ENCODE data around the gene SKIL.

Gene SKIL

GRCh38 chr3:170346481-170347392 is 10.8 kb upstream of the SKIL start:
- Histone ChIP-seq H3K27ac (no peak overlapping the region), H3K4me3 (no peak overlapping the region)

GRCh38 chr3:170350515-170351413 is 6.8 kb upstream of the SKIL start:
- H3K4me3 ChIP-seq, result no peak overlapping the region
- H3K27ac ChIP-seq, result no peak overlapping the region

GRCh38 chr3:170352936-170353335 is 4.6 kb upstream of the SKIL start:
- H3K4me3 ChIP-seq, result no peak overlapping the region
- H3K27ac ChIP-seq, result no peak overlapping the region

GRCh38 chr3:170353485-170353884 is 4.0 kb upstream of the SKIL start:
- no peak overlapping the region for H3K27ac ChIP-seq

GRCh38 chr3:170354760-170355159 is 2.8 kb upstream of the SKIL start:
- no peak overlapping the region for H3K27ac ChIP-seq
- no peak overlapping the region for H3K4me3 ChIP-seq

More at GRCh38 chr3:170353485-170353884, 4.0 kb upstream of the SKIL start:
- H3K4me3 ChIP-seq, result no peak overlapping the region

- H3K27ac ChIP-seq, result peak overlapping the region; percentile 71 to 100 (median 97)
- H3K4me3 ChIP-seq, result peak overlapping the region; percentile 25 to 100 (median 67)
Measured at GRCh38 chr3:170355738-170356595, 1.5 kb upstream of the SKIL start.

GRCh38 chr3:170356596-170357175 is 829 bp upstream of the SKIL start:
- Histone ChIP-seq H3K4me3 (peak overlapping the region; percentile 61 to 100 (median 86)), H3K27ac (peak overlapping the region; percentile 80 to 100 (median 99))

GRCh38 chr3:170358042-170359010 is 811 bp downstream of the SKIL start:
- peak overlapping the region; percentile 61 to 100 (median 86) for H3K4me3 ChIP-seq
- H3K27ac ChIP-seq, result peak overlapping the region; percentile 86 to 100 (median 99)

GRCh38 chr3:170359178-170359704 is 1.7 kb downstream of the SKIL start:
- Histone ChIP-seq H3K27ac (peak overlapping the region in 7 of 21 experiments; percentile 95 to 100 (median 99)), H3K4me3 (peak overlapping the region in 6 of 7 experiments; percentile 67 to 100 (median 87))

- Histone ChIP-seq H3K27ac (no peak overlapping the region), H3K4me3 (no peak overlapping the region)
Measured at GRCh38 chr3:170360466-170360865, 3.0 kb downstream of the SKIL start.

- Histone ChIP-seq H3K27ac (no peak overlapping the region), H3K4me3 (peak overlapping the region in 1 of 7 experiments; percentile 12)
Measured at GRCh38 chr3:170360916-170361315, 3.4 kb downstream of the SKIL start.

- Histone ChIP-seq H3K4me3 (peak overlapping the region in 1 of 7 experiments; percentile 12), H3K27ac (no peak overlapping the region)
Measured at GRCh38 chr3:170361711-170362110, 4.2 kb downstream of the SKIL start.

- H3K27ac ChIP-seq, result no peak overlapping the region
- H3K4me3 ChIP-seq, result no peak overlapping the region
Measured at GRCh38 chr3:170363471-170363994, 6.0 kb downstream of the SKIL start.

GRCh38 chr3:170364965-170365364 is 7.5 kb downstream of the SKIL start:
- Histone ChIP-seq H3K4me3 (no peak overlapping the region), H3K27ac (no peak overlapping the region)

GRCh38 chr3:170367797-170368196 is 10.3 kb downstream of the SKIL start:
- no peak overlapping the region for H3K27ac ChIP-seq
- no peak overlapping the region for H3K4me3 ChIP-seq

GRCh38 chr3:170368921-170369320 is 11.4 kb downstream of the SKIL start:
- no peak overlapping the region for H3K4me3 ChIP-seq
- no peak overlapping the region for H3K27ac ChIP-seq

GRCh38 chr3:170372190-170372879 is 14.8 kb downstream of the SKIL start:
- Histone ChIP-seq H3K27ac (peak overlapping the region in 1 of 21 experiments; percentile 4), H3K4me3 (no peak overlapping the region)
